Pulmonary artery endothelial cell (primary cell): Measurements from ENCODE around the gene PRDX6. TPM values are rescaled to one million over a fixed set of nuclear protein-coding genes. Genes with fewer than 3 reads are reported as not detected.
"Not testable (repeated sequence)": the region's sequence is repeated elsewhere in the genome, so short reads cannot be mapped to it uniquely, and the experiment has no call there.

Experiments used
- DNase-seq: peaks from one replicate; pipeline ENCODE4 v3.0.0-alpha.2; 2011; ENCODE audit warnings: low read depth, low spot score
- total RNA-seq: library from RNA; depleted of rRNA; stranded (reverse); fragments of >200 nt; gene quantifications from 2 replicates; pipeline ENCODE4 v1.2.3, GENCODE V29; 2014

Gene PRDX6
- total RNA-seq: 183 and 239 TPM in 2 replicates

GRCh38 chr1:173477286-173478093 lies at the start of gene PRDX6:
Gene PRDX6 (plus strand): TSS chr1:173477335. CDS start chr1:173477398, 63 bp downstream.
- DNase-seq: peak; percentile 37

- peak; percentile 46 for DNase-seq
These were observed 47.4 kb upstream of the PRDX6 start for GRCh38 chr1:173429471-173430402.

- DNase-seq: no peak
These were observed 46.3 kb upstream of the PRDX6 start for GRCh38 chr1:173430677-173431303.

- DNase-seq: peak; percentile 64
These were observed 45.7 kb upstream of the PRDX6 start for GRCh38 chr1:173431304-173432045.

- no peak for DNase-seq
These were observed 44.8 kb upstream of the PRDX6 start for GRCh38 chr1:173432331-173432730.

GRCh38 chr1:173433751-173434326 lies 43.3 kb upstream of the PRDX6 start:
- no peak for DNase-seq

GRCh38 chr1:173436841-173437428 lies 40.2 kb upstream of the PRDX6 start:
- DNase-seq: no peak

GRCh38 chr1:173438675-173439074 lies 38.5 kb upstream of the PRDX6 start:
- no peak for DNase-seq

GRCh38 chr1:173440430-173440829 lies 36.7 kb upstream of the PRDX6 start:
- DNase-seq: no peak

GRCh38 chr1:173444757-173445156 lies 32.4 kb upstream of the PRDX6 start:
- DNase-seq: no peak

GRCh38 chr1:173445164-173445563 lies 32.0 kb upstream of the PRDX6 start:
- DNase-seq: no peak

- DNase-seq: no peak
These were observed 31.5 kb upstream of the PRDX6 start for GRCh38 chr1:173445656-173446055.

GRCh38 chr1:173447224-173447623 lies 29.9 kb upstream of the PRDX6 start:
- DNase-seq: no peak

GRCh38 chr1:173448945-173449344 lies 28.2 kb upstream of the PRDX6 start:
- no peak for DNase-seq

GRCh38 chr1:173451981-173452380 lies 25.2 kb upstream of the PRDX6 start:
- DNase-seq: no peak

- no peak for DNase-seq
These were observed 23.2 kb upstream of the PRDX6 start for GRCh38 chr1:173453982-173454381.

- DNase-seq: no peak
These were observed 22.1 kb upstream of the PRDX6 start for GRCh38 chr1:173454966-173455524.

- no peak for DNase-seq
These were observed 17.2 kb upstream of the PRDX6 start for GRCh38 chr1:173459885-173460284.

- DNase-seq: not testable (repeated sequence)
These were observed 14.5 kb upstream of the PRDX6 start for GRCh38 chr1:173462666-173463065.

- not testable (repeated sequence) for DNase-seq
These were observed 12.9 kb upstream of the PRDX6 start for GRCh38 chr1:173464185-173464584.
